Neural progenitor cell (in vitro differentiated cells): Measurements from ENCODE around the gene MEIOC. TPM values are rescaled to one million over a fixed set of nuclear protein-coding genes. Genes with fewer than 3 reads are reported as not detected.
A peak's percentile ranks its signal among the peaks of the same experiment; 100 is the strongest.
"Not testable (repeated sequence)": the region's sequence is repeated elsewhere in the genome, so short reads cannot be mapped to it uniquely, and the experiment has no call there.

ENCODE experiments used
- DNase-seq: peaks from one replicate; pipeline ENCODE4 v3.0.0-alpha.2; 2016; ENCODE audit warnings: low spot score
- H2AFZ ChIP-seq: fragments of 200-600 bp; sonication (generic); replicated peaks from 2 replicates; pipeline ENCODE4 v1.6.1; 2016; ENCODE audit warnings: antibody characterized with exemption
- H3F3A ChIP-seq: fragments of 200-600 bp; sonication (generic); 2 replicates; pipeline ENCODE4 v1.6.1; 2016; ENCODE audit warnings: antibody characterized with exemption, low read depth
- H3K27ac ChIP-seq: fragments of 200-600 bp; sonication (generic); 2 replicates; pipeline ENCODE4 v1.5.1; 2016; ENCODE audit warnings: mild to moderate bottlenecking
- H3K27me3 ChIP-seq: fragments of 200-600 bp; sonication (generic); 2 replicates; pipeline ENCODE4 v1.6.1; 2016; ENCODE audit warnings: mild to moderate bottlenecking, moderate library complexity
- H3K36me3 ChIP-seq: fragments of 200-600 bp; sonication (generic); 2 replicates; pipeline ENCODE4 v1.5.1; 2016
- H3K4me1 ChIP-seq: fragments of 200-600 bp; sonication (generic); 2 replicates; pipeline ENCODE4 v1.6.1; 2016; ENCODE audit warnings: mixed run types
- H3K4me2 ChIP-seq: fragments of 200-600 bp; sonication (generic); 2 replicates; pipeline ENCODE4 v1.6.1; 2016
- H3K4me3 ChIP-seq: fragments of 200-600 bp; sonication (generic); 2 replicates; pipeline ENCODE4 v1.5.1; 2016
- H3K79me2 ChIP-seq: fragments of 200-600 bp; sonication (generic); 2 replicates; pipeline ENCODE4 v1.6.1; 2016; ENCODE audit warnings: low read depth
- H3K9ac ChIP-seq: fragments of 200-600 bp; sonication (generic); 2 replicates; pipeline ENCODE4 v1.6.1; 2016
- H3K9me3 ChIP-seq: fragments of 200-600 bp; sonication (generic); 2 replicates; pipeline ENCODE4 v1.5.1; 2016; ENCODE audit warnings: low read depth
- H4K20me1 ChIP-seq: fragments of 200-600 bp; sonication (generic); 2 replicates; pipeline ENCODE4 v1.6.1; 2016; ENCODE audit warnings: low read depth
- H3K27ac Mint-ChIP-seq: 3 replicates; pipeline ENCODE4 v1.8.0; 2021; ENCODE audit warnings: mixed read lengths
- H3K27me3 Mint-ChIP-seq: 2 replicates; pipeline ENCODE4 v1.8.0; 2022; ENCODE audit warnings: low read depth, mild to moderate bottlenecking, inconsistent platforms, moderate library complexity, mixed read lengths; ENCODE audit not compliant: insufficient read depth
- H3K36me3 Mint-ChIP-seq: 3 replicates; pipeline ENCODE4 v1.8.0; 2021; ENCODE audit warnings: mixed read lengths
- H3K4me1 Mint-ChIP-seq: 3 replicates; pipeline ENCODE4 v1.8.0; 2021; ENCODE audit warnings: mixed read lengths
- H3K4me3 Mint-ChIP-seq: 3 replicates; pipeline ENCODE4 v1.8.0; 2021; ENCODE audit warnings: mild to moderate bottlenecking, moderate library complexity, mixed read lengths
- H3K9me3 Mint-ChIP-seq: 3 replicates; pipeline ENCODE4 v1.8.0; 2020; ENCODE audit warnings: mixed read lengths
- EZH2 ChIP-seq: fragments of 200-600 bp; sonication (generic); IDR thresholded peaks from 2 replicates; pipeline ENCODE4 v1.6.1; 2017; ENCODE audit warnings: antibody characterized with exemption, mild to moderate bottlenecking, moderate library complexity
- EZH2phosphoT487 ChIP-seq: fragments of 200-600 bp; sonication (generic); IDR thresholded peaks from 2 replicates; pipeline ENCODE4 v1.6.1; 2017; ENCODE audit warnings: antibody characterized with exemption
- total RNA-seq: library from RNA; depleted of rRNA; stranded (reverse); fragments of >200 nt; gene quantifications from 2 replicates; pipeline ENCODE4 v1.2.3, GENCODE V29; 2015; ENCODE audit warnings: low replicate concordance
- TF ChIP-seq, protein P1 (sequence below): fragments of 200-600 bp; sonication (generic); IDR thresholded peaks from 2 replicates; pipeline ENCODE4 v1.5.1; 2017; ENCODE audit warnings: antibody characterized with exemption, mild to moderate bottlenecking

MEIOC gene
- total RNA-seq, 1 donor from 2014 or later = 22.0 TPM

DNA sequence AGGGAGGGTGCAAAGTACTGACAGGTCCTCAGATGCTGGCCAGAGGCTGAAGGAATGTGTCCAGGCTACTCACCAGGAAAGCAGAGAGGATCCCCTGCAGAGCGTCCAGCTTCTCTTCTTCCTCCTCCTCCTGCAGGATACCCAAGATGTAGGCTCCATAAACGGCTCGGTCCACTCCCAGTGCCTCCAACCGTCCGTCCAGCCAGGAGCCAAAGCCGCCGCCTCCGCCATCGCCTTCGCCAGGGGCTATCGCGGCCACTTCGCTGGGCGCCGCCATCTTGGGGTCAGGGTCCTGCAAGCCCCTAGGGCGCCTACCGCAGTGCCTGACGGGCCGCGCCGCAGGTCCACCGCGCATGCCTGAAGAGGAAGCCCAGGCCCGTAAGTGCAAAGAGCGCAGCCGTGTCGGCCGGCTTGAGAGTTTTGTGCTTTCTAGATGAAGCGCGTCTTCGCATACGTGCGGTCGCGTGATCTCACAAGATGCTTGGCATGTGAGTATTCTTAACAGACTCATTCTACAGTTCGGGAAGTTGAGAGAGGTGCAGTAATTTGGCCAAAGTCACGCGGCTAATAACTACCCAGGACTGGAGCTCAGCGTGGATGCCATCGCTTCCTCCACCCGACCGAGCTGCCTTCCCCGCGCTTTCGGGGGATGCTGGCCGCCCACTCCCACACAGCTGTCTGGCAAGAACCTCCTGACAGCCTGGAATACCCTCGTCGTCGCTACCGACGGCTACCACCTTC is 33.4 kb downstream of the MEIOC start, which contains the start of gene CCDC43:
TSS of gene CCDC43 (minus strand) at position 300 of the 741 bp plus-strand sequence. CDS start at position 277, 23 bp downstream.
- TF ChIP-seq, protein P1, sequence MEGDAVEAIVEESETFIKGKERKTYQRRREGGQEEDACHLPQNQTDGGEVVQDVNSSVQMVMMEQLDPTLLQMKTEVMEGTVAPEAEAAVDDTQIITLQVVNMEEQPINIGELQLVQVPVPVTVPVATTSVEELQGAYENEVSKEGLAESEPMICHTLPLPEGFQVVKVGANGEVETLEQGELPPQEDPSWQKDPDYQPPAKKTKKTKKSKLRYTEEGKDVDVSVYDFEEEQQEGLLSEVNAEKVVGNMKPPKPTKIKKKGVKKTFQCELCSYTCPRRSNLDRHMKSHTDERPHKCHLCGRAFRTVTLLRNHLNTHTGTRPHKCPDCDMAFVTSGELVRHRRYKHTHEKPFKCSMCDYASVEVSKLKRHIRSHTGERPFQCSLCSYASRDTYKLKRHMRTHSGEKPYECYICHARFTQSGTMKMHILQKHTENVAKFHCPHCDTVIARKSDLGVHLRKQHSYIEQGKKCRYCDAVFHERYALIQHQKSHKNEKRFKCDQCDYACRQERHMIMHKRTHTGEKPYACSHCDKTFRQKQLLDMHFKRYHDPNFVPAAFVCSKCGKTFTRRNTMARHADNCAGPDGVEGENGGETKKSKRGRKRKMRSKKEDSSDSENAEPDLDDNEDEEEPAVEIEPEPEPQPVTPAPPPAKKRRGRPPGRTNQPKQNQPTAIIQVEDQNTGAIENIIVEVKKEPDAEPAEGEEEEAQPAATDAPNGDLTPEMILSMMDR = no peak
- TF ChIP-seq EZH2phosphoT487 (no peak), EZH2 (no peak)
- no peaks in the 10 kb centered on the region for H3K27me3 ChIP-seq
- peak within 1 kb of the TSS; percentile 96 for H3K9ac ChIP-seq
- peaks cover 6% of the 10 kb centered on the region for H3K4me1 ChIP-seq
- Mint-ChIP-seq H3K9me3 (no peaks in the 10 kb centered on the region), H3K4me3 (peak within 1 kb of the TSS; percentile 98), H3K27me3 (no peaks in the 10 kb centered on the region), H3K36me3 (no peaks in the 10 kb centered on the region), H3K27ac (peak within 1 kb of the TSS; percentile 93), H3K4me1 (peaks cover 12% of the 10 kb centered on the region)
- H3K4me2 ChIP-seq = peak within 1 kb of the TSS; percentile 96
- peaks cover 36% of the 10 kb centered on the region for H3K79me2 ChIP-seq
- peak; percentile 97 for DNase-seq
- peak within 1 kb of the TSS; percentile 84 for H2AFZ ChIP-seq
- H3K4me3 ChIP-seq = peak within 1 kb of the TSS; percentile 95
- H4K20me1 ChIP-seq = peaks cover 3% of the 10 kb centered on the region
- H3K27ac ChIP-seq = peak within 1 kb of the TSS; percentile 70
- peaks cover 18% of the 10 kb centered on the region for H3F3A ChIP-seq
- no peaks in the 10 kb centered on the region for H3K36me3 ChIP-seq
- H3K9me3 ChIP-seq = no peaks in the 10 kb centered on the region

DNA sequence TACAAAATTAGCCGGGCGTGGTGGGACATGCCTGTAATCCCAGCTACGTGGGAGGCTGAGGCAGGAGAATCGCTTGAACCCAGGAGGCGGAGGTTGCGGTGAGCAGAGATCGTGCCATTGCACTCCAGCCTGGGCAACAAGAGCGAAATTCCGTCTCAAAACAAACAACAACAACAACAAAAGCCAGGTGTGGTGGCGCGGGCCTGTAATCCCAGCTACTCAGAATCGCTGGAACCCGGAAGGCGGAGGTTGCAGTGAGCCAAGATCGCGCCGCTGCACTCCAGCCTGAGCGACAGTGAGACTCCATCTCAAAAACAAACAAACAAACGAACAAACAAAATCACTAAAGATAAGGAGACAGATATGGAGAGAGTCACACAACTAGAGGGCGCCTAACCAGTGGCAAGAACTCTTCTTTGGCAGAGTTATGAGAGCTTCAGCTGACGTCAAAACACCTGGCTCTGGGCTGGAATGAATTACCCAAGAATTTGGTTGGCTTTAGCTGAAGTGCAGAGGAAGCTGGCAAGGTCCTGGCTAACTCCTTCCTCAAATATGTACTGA is 34.6 kb downstream of the MEIOC start:
- H3K9ac ChIP-seq, H2AFZ ChIP-seq, H3K9me3 ChIP-seq, H3K4me1 ChIP-seq, H3K36me3 ChIP-seq, H4K20me1 ChIP-seq, H3K27ac Mint-ChIP-seq, H3K27me3 Mint-ChIP-seq, H3K27me3 ChIP-seq, H3K36me3 Mint-ChIP-seq, H3K9me3 Mint-ChIP-seq, H3K27ac ChIP-seq: not testable (repeated sequence)
- Histone ChIP-seq H3F3A (peaks cover 18% of the 10 kb centered on the region), H3K4me3 (peak overlapping the region; percentile 95), H3K79me2 (peaks cover 36% of the 10 kb centered on the region), H3K4me2 (peak overlapping the region; percentile 96)
- TF ChIP-seq, protein P1 = peak; percentile 14
- DNase-seq = peak; percentile 8
- Mint-ChIP-seq H3K4me3 (peak overlapping the region; percentile 98), H3K4me1 (peaks cover 12% of the 10 kb centered on the region)

DNA sequence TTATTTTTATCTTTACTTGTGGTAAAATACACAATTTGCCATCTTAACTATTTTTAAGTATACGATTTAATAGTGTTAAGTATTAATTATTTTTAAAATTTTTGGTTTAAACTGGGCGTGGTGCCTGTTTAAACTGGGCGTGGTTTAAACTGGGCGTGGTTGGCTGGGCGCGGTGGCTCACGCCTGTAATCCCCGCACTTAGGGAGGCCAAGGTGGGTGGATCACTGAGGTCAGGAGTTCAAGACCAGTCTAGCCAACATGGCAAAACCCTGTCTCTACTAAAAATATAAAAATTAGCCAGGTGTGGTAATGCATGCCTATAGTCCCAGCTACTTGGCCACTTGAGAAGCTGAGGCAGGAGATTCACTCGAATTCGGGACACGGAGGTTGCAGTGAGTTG is 37.3 kb downstream of the MEIOC start:
- Mint-ChIP-seq H3K36me3 (no peaks in the 10 kb centered on the region), H3K27me3 (peaks cover 3% of the 10 kb centered on the region)

DNA sequence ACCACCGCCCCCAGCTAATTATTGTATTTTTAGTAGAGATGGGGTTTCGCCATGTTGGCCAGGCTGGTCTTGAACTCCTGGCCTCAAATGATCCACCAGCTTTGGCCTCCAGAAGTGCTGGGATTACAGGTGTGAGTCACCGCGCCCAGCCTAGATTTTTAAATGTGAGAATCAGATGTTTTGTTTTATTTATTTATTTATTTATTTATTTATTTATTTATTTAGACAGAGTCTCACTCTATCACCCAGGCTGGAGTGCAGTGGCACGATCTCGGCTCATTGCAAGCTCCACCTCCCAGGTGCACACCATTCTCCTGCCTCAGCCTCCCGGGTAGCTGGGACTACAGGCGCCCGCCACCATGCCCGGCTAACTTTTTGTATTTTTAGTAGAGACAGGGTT is 44.0 kb downstream of the MEIOC start:
- H3K27ac Mint-ChIP-seq, H3K27me3 Mint-ChIP-seq: not testable (repeated sequence)

More for the DNA sequence above, 37.3 kb downstream of the MEIOC start:
- Histone ChIP-seq H3K4me3 (no peak overlapping the region), H3K4me2 (no peak overlapping the region), H3K9me3 (no peaks in the 10 kb centered on the region), H3K4me1 (peaks cover 3% of the 10 kb centered on the region), H3K9ac (no peak overlapping the region), H2AFZ (no peak overlapping the region), H3K36me3 (no peaks in the 10 kb centered on the region), H4K20me1 (no peaks in the 10 kb centered on the region), H3K27me3 (no peaks in the 10 kb centered on the region), H3K27ac (no peak overlapping the region), H3F3A (peaks cover 18% of the 10 kb centered on the region), H3K79me2 (peaks cover 9% of the 10 kb centered on the region)
- TF ChIP-seq, protein P1 = no peak
- TF ChIP-seq EZH2phosphoT487 = no peak
- TF ChIP-seq EZH2 = no peak
- no peaks in the 10 kb centered on the region for H3K9me3 Mint-ChIP-seq
- no peak overlapping the region for H3K4me3 Mint-ChIP-seq
- no peak for DNase-seq
- H3K27ac Mint-ChIP-seq = no peak overlapping the region
- H3K4me1 Mint-ChIP-seq = peaks cover 10% of the 10 kb centered on the region

More for the DNA sequence above, 44.0 kb downstream of the MEIOC start:
- H3K4me1 ChIP-seq, H2AFZ ChIP-seq, H3K36me3 ChIP-seq, H3F3A ChIP-seq, H3K4me3 Mint-ChIP-seq, H3K27me3 ChIP-seq, H3K4me3 ChIP-seq, H4K20me1 ChIP-seq, DNase-seq, H3K9me3 ChIP-seq, H3K9ac ChIP-seq, H3K4me1 Mint-ChIP-seq, H3K79me2 ChIP-seq, H3K4me2 ChIP-seq, H3K36me3 Mint-ChIP-seq, H3K27ac ChIP-seq, H3K9me3 Mint-ChIP-seq: not testable (repeated sequence)
